Measurements from ENCODE around the gene DTNB. TPM values are rescaled to one million over a fixed set of nuclear protein-coding genes. Genes with fewer than 3 reads are reported as not detected.

The DTNB gene
- total and polyA plus RNA-seq, 10 of the 15 experiments (the other 5 are each of a cell fraction or from before 2014, with no cell fraction given), result 4.5 to 30.6 (median 11.9) TPM

- H2AFZ ChIP-seq (ENCODE audit: control insufficient read depth, low read depth, low read length), result no peak overlapping the region
- WGBS (ENCODE audit: insufficient coverage, insufficient replicate concordance, low lambda C conversion rate, missing lambda C conversion rate), result 86% methylated on average over 11 of the region's 11 CpGs
These were observed 194.6 kb downstream of the DTNB start for GRCh38 chr2:25478736-25479135.

DNA sequence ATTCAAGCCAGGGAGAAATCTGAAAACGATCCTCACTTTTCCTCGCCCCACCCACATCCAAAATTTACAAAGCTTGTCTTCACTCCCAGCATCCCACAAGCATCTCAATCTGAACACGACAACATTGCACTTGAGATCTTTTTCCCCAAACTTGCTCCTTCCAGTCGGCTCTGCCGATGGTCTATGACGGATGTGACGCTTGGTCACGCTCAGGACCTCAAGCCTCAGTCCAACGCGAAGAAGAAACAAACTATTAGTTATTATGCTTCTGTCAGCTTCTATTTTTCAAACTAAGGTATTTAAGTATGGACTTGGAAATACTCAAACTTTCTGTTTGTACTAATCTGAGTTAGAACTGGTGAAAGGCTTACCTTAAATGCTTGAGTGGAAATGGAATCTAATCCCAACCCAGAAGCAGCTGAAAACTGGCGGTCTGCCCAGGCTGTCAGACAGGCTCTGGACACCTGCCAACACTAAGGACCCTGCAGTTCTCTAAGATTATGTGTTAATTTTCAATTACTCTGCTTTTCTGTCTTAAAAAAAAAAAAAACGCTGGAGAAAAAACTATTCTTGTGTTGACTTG, 199.5 kb downstream of the DTNB start:
- Histone ChIP-seq H3K27me3 (replicated peaks in 1 of 2; ENCODE audit: control insufficient read depth in 2 of 2, insufficient read depth in 2 of 2, low read length in 1 of 2) (no peaks in the 10 kb centered on the region), H3K4me2 (ENCODE audit: control insufficient read depth, insufficient read depth) (no peak overlapping the region), H2AFZ (ENCODE audit: control insufficient read depth, low read depth, low read length) (no peak overlapping the region), H3K4me3 (no peak overlapping the region), H3K4me1 (ENCODE audit: control insufficient read depth, insufficient read depth, low read length) (no peaks in the 10 kb centered on the region), H3K79me2 (ENCODE audit: control insufficient read depth, insufficient read depth, low read length) (no peaks in the 10 kb centered on the region), H3K36me3 (ENCODE audit: control insufficient read depth in 2 of 2, insufficient read depth in 2 of 2, low read length in 1 of 2) (peaks cover 0 to 3% of the 10 kb centered on the region in 2 experiments; a peak in 1 of 4 replicates), H3K9me3 (replicated peaks; ENCODE audit: control insufficient read depth, insufficient read depth, low read length) (peaks cover 4% of the 10 kb centered on the region), H3K9ac (ENCODE audit: control insufficient read depth, insufficient read depth, low read length) (no peak overlapping the region), H3K27ac (ENCODE audit: control insufficient read depth, insufficient read depth) (no peak overlapping the region), H4K20me1 (ENCODE audit: control insufficient read depth, insufficient read depth) (no peaks in the 10 kb centered on the region)
- ChIA-PET POLR2A (interaction anchor here (1.4 kb wide), 1 partner anchor 24 kb away, joined by 3 read pairs; no protein-coding TSS in a partner anchor), RAD21 (ENCODE audit: unreplicated experiment) (interaction anchor here (1.2 kb wide), 1 partner anchor 73 kb away, joined by 3 read pairs; no protein-coding TSS in a partner anchor), SMC1A (ENCODE audit: uncharacterized antibody, unreplicated experiment) (interaction anchor here (1.7 kb wide), 1 partner anchor 38 kb away, joined by 4 read pairs; no protein-coding TSS in a partner anchor), CTCF (interaction anchor here (0.7 kb wide), 1 partner anchor 10 kb away, joined by 3 read pairs; no protein-coding TSS in a partner anchor)
- in situ Hi-C loops (cut with MboI), result no loop called here
- no TSS peak for BruUV-seq (replicated peaks)
- intact Hi-C loops (cut with micrococcal nuclease; ENCODE audit: unreplicated experiment), result no loop called here
- no peak for TF ChIP-seq BCL3 (IDR thresholded peaks at IDR 0.05; ENCODE audit: borderline replicate concordance, insufficient read depth, low read depth, low read length, poor library complexity, severe bottlenecking)
- TF ChIP-seq MLLT1 (IDR thresholded peaks at IDR 0.05), result no peak
- TF ChIP-seq TCF12 (IDR thresholded peaks at IDR 0.05; ENCODE audit: low read depth, low read length), result no peak
- TF ChIP-seq HDAC2 (IDR thresholded peaks at IDR 0.05), result no peak
- TF ChIP-seq BRCA1 (IDR thresholded peaks at IDR 0.05; ENCODE audit: low read depth, low read length), result no peak
- no peak for FAIRE-seq
- WGBS (ENCODE audit: insufficient coverage, insufficient replicate concordance, low lambda C conversion rate, missing lambda C conversion rate), result 82% methylated on average over 12 of the region's 12 CpGs
- no peak for ATAC-seq
- no peak for DNase-seq (ENCODE audit: low read depth, low spot score)

More at GRCh38 chr2:25478736-25479135, 194.6 kb downstream of the DTNB start:
- ChIA-PET POLR2A (interaction anchor here (0.6 kb wide), 1 partner anchor 430 kb away, joined by 5 read pairs; no protein-coding TSS in a partner anchor), RAD21 (ENCODE audit: unreplicated experiment) (no interaction called here), SMC1A (ENCODE audit: uncharacterized antibody, unreplicated experiment) (interaction anchor here (1.0 to 2.7 kb wide), 4 partner anchors 10 to 32 kb away, joined by 3 to 10 read pairs (median 5); no protein-coding TSS in a partner anchor), CTCF (interaction anchor here (0.9 kb wide), 1 partner anchor 103 kb away, joined by 3 read pairs; no protein-coding TSS in a partner anchor)
- Histone ChIP-seq H3K9ac (ENCODE audit: control insufficient read depth, insufficient read depth, low read length) (no peak overlapping the region), H4K20me1 (ENCODE audit: control insufficient read depth, insufficient read depth) (no peaks in the 10 kb centered on the region), H3K27me3 (replicated peaks in 1 of 2; ENCODE audit: control insufficient read depth in 2 of 2, insufficient read depth in 2 of 2, low read length in 1 of 2) (no peaks in the 10 kb centered on the region), H3K4me3 (no peak overlapping the region), H3K36me3 (ENCODE audit: control insufficient read depth in 2 of 2, insufficient read depth in 2 of 2, low read length in 1 of 2) (no peaks in the 10 kb centered on the region; a peak in 1 of 4 replicates), H3K9me3 (replicated peaks; ENCODE audit: control insufficient read depth, insufficient read depth, low read length) (peaks cover 4% of the 10 kb centered on the region), H3K4me1 (ENCODE audit: control insufficient read depth, insufficient read depth, low read length) (peaks cover 4% of the 10 kb centered on the region), H3K79me2 (ENCODE audit: control insufficient read depth, insufficient read depth, low read length) (no peaks in the 10 kb centered on the region), H3K4me2 (ENCODE audit: control insufficient read depth, insufficient read depth) (no peak overlapping the region), H3K27ac (ENCODE audit: control insufficient read depth, insufficient read depth) (no peak overlapping the region)
- no peak for FAIRE-seq
- TF ChIP-seq SPI1 (IDR thresholded peaks at IDR 0.05; ENCODE audit: borderline replicate concordance, insufficient read depth, low read depth, low read length), result no peak
- DNase-seq (ENCODE audit: low read depth, low spot score), result no peak
- in situ Hi-C loops (cut with MboI) (no loop called here), intact Hi-C loops (cut with micrococcal nuclease; ENCODE audit: unreplicated experiment) (no loop called here)
- no TSS peak for BruUV-seq (replicated peaks)
- ATAC-seq, result no peak

Measured in GM12878 (cell line).